Stimulated activated CD8-positive, alpha-beta memory T cell treated with anti-CD3 and anti-CD28 coated beads, Interleukin-7, amount 100 ng/mL, for 48 hours (primary cell): ENCODE results near the gene CD52.
"Not testable (repeated sequence)": the region's sequence is repeated elsewhere in the genome, so short reads cannot be mapped to it uniquely, and the experiment has no call there.

Experiments
- DNase-seq, 2 donors: peaks; one replicate each; pipeline ENCODE4 v3.0.0-alpha.2; 2020; ENCODE audit warnings: low read depth in 1 of 2; ENCODE audit errors: extremely low read depth in 1 of 2

The CD52 gene

DNA sequence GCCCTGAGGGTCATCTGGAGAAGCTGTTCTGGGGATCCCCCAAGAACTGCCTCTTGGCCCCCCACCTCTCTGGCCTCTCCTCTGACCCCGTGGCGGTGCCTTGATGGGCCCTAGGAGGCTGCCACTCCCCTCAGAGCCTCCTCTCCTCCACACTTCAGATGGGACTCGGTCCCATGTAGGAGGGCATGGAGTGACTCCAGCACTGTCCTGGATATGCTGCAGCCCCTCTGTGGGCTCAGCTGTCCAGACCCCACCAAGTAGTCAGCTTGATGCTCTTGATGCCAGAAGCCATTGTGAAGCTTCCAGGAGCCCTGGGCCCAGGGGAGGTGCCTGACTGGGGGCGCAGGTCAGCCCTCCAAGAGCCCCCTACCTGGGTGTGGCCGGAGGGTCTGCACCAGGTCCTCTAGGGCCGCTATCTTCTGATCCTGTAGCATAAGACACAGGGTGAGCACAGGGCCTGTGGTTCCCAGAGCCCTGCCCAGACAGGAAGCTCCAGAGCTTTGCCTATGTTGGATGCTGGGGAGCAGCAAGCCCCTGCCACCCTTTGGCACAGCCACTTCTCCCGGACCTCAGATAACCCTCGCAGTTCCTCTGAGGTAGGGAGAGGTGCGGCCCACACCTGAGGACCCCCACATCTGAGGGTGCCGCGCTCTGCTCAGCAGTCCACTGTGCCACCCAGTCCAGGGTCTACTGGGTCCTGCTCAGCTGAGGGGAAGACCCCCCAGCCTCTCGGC is 20.5 kb upstream of the CD52 start:
- DNase-seq = no peak

DNA sequence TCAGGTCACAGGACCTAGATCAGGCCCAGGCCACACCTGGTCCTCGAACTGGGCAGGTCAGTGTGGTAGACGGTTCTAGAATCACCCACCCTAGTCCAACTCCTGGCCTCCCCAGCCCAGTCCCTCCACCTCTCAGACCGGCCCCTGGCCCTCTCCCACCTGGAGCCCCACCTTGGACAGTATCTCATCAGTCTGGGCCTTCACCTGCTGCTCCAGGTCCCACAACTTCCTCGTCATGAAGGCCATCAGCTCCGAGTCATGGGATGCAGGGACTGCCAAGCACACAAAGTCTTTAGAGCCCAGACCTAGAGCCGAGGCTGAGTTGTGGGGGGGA is 20.0 kb upstream of the CD52 start:
- DNase-seq = no peak

DNA sequence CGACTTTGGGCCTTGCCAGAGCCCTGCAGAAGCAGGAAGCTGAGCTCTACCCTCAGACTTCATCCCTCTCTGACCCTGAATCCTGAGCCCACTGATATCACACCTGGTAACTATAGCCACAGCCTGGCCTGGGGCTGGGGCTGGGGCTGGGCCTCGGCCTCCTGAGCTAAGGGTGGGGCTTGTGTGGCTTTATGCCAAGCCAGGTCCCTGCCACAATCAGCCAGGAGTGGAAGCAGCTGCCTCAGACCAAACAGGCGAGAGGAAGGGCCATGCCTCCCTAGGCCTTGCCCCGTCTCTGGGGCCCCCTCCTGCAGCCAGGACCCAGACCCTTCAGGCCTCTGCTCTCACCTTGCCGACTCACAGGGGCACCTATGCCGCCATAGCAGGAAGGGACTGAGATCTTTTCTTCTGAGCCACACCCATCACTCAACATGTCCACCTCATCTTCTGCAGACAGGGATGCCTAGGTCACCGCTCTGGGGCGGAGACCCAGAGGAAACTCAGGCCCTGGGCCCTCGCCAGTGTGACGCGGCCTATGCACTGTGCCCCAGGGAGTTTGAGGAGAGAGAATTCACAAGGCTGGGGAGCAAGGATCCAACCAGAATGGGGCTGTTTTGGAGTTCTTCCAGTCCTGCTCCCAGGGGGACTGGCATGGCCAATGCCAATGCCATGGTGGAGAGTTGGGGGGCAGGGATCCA is 17.0 kb upstream of the CD52 start:
- no peak for DNase-seq

DNA sequence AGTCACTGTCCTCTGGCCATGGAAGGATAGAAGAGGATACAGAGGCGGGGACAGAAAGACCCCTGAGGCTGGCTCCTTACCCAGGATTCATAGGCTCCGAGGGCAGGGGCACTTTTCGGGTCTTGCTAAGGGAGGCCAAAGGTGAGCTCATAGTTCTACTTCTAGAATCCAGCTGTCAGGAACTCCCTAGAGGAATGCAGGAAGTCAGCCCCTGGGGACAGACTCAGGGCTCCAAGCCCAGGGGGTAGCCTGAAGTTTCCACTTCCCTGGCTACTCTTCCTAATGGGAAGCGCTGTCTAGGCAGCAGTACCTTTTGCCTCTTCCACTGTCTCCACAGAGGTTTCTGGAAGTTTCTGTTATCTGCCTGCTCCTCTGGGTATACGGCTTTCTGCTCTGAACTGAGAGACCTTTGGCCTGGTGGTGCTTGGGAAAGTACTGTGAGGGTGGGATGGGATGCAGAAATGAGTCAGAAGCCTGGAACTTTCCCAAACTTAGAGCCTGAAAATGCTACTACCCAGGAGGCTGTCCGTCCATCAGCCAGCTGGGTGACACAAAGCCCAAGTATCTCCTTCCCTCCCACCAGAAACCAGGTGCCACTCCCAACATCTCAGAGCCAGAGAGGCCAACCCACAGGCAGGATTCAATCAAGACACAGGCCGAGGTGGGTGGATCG is 14.9 kb upstream of the CD52 start:
- DNase-seq = no peak

DNA sequence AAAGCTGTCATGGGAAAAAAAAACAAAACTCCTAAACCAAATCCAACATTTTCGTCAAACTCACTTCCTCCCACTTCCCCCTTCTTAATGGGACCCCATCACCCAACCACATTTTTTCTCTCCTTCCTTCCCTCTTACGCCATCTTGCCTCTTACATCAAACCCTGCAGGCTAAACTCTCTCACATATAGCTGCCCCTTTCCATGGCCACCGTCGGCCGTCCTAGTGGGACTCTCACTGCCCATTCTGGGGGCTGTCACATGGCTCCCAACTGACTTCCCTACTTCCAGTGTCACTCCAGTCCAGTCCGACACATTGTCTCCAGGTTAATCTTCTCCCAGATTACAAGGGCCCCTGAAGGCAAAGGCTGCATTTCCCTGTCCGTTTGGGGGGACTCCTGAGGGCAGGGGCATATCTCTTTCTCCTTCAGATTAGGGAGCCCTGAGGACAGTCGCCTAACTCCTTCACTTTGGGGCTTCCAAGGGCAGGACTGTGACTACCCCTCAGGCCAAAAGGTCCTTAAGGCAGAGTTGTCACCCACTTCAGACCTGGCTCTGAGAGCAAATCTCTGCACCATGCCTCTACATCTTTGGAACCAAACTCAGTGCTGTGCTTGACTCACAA is 12.0 kb upstream of the CD52 start:
- DNase-seq = no peak

DNA sequence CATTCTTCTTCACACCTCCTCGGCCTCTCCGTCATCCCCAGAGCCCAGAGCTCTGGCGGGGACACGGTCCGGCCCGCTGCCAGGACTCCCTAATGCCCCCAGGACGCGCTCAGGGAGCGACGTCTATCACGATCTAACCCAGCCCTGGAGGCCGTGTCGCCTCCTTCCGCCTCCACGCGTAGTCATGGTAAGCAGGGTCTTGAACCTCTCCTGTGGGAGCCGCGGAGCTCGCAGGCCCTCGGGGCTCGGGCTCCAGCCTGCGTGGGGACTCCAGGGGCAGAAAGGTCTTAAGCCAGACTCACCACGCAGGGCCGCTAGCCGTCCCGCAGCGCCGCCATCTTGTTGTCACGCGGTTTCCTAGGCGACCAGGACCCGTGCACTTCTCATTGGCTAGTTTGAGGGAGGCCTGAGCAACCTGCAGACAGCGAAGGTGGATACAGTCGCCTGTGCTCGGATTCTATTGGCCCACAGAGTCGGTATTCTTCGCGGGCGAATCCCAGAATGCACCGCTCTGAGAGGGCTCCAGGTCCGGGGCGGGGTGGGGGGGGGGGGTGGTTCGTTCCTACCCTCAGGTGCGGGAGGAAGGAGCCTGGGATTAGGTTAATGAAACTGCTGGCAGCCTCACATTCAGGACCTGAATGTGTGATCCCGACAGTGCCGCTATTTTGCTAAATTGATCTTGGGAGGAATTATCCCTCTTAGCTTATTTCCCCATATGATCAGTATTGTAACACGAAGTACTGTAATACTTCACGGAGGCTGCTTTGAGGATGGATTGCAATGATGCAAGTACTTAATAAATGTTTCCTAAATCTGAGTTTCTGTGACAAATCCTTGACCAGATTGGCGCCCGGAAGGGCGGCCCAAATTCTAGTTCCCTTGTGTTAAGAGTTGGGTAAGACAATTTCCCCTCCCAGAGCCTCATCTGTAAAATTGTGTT is 11.2 kb upstream of the CD52 start, which contains the start of gene UBXN11:
TSS of gene UBXN11 (minus strand) at position 347 of the 940 bp plus-strand sequence. CDS start 3,753 bp downstream, outside the sequence.
- peak; percentile 80 to 93 for DNase-seq

DNA sequence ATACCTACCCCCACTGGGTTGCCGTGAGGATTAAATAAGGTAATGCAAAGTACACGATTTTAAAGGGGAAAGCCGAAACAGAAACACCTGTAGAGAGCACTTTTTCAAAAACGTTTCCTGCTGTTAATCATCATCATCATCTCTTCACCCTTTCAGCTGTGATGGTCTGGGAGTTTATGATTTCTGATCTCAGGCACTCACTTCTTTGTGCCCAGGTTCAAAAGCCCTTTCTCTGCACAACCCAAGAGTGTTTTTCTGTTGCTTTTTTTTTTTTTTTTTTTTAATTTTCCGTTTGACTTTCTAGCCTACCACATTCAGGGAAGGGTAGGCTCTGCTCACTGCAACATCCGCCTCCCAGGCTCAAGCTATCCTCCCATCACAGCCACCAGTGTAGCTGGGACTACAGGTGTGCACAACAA is 10.4 kb upstream of the CD52 start:
- no peak for DNase-seq

DNA sequence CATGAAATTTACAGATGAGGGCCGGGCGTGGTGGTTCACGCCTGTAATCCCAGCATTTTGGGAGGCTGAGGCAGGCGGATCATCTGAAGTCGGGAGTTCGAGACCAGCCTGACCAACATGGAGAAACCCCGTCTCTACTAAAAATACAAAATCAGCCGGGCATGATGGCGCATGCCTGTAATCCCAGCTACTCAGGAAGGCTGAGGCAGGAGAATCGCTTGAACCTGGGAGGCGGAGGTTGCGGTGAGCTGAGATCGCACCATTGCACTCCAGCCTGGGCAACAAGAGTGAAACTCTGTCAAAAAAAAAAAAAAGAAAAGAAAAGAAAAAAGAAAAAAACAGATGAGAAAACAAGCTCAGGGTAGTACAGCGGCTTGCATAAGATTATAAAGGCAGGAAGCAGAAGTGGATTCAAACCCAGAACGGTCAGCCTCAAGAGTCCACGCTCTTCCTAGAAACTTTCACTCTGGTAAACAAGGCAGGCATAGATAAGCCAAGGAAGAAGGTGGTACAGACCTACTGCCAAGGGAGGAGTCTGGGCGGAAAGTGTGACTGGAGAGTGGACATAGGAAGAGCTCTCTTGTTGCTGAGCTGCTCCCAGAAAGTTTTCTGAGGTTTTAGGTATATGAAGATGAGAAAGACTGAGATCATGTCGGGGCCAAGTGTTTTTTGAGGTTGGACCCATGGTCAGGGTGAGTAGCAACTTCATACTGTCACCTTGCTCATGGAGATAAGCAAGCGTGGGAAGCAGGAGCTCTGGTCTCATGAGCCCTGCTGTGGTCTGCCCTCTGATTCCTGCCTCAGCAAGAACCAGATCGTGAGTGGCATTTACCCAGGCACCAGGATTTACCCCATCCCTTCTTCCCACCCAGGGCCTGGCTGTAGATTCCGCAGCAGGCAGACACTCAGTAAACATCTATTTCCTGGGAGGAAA is 9.5 kb upstream of the CD52 start:
- not testable (repeated sequence) for DNase-seq

DNA sequence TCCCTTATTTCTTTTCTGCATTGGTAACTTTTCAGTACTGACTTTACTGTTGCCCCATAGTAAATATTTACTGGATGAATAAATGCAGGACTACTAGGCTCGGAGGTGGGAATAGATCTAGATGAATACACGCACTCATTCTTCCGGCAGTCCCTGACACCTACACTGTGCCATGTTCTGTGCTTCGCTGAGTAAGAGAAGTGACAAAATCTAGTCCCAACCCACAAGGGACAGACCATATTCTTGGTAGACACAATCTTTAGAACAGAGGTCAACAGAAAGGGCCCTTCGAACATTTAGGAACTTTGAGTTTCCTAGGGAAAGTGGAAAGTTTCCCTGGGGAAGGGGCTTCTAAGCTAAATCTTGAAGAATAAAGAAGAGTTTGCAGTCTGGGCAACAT is 3.3 kb upstream of the CD52 start:
- DNase-seq = no peak

DNA sequence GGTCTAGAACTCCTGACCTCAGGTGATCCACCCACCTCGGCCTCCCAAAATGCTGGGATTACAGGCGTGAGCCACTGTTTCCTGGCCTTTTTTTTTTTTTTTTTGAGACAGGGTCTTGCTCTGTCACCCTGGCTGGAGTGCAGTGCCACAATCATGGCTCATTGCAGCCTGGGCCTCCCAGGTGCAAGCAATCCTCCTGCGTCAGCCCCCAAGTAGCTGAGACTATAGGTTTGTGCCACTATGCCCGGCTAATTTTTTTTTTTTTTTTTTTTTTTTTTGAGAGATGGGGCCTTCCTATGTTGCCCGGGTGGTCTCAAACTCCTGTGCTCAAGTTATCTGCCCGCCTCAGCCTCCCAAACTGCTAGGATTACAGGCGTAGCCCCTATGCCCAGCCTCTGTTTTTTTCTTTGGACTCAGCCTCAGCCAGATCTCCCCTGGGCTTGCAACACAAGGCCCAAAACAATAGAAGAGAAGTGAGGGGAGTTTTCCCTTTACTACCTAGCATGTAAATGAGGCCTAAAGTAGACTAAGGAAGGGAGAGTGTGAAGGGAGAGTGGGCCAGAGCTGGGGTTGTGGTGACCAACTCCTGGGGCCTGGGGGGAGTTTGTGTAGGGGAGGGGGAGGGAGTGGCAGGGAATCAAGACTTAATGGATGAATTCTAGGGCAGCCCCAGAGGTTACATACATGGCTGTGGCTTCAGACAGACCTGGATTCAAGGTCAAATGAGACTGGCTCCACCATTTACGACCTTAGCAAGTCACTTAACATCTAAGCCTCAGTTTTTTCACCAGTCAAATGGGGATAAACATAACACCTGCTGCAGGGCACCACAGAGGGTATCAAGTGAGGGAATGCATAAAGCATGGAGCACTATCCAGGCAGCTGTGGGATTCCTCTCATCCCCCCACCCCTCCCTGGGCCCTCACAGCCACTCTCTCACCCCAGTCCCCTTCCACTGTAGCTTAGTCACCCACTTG is 1.6 kb upstream of the CD52 start:
- DNase-seq = no peak

DNA sequence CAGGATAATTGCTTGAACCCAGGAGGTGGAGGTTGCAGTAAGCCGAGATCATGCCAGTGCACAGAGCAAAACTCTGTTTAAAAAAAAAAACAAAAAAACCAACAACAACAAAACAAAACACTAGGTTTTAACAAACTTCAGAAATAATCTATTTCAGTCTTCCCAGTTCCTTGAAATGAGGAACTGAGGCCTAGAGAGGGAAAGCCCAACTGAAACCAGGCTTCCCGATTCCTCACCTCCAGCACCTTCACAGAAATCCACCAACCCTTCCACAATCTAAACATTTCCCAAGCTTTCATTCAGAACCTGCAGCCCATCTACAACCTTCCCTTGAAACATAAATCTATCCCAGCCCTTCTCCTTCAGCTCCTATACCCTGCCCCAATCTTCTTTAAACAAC is 612 bp upstream of the CD52 start:
- no peak for DNase-seq

DNA sequence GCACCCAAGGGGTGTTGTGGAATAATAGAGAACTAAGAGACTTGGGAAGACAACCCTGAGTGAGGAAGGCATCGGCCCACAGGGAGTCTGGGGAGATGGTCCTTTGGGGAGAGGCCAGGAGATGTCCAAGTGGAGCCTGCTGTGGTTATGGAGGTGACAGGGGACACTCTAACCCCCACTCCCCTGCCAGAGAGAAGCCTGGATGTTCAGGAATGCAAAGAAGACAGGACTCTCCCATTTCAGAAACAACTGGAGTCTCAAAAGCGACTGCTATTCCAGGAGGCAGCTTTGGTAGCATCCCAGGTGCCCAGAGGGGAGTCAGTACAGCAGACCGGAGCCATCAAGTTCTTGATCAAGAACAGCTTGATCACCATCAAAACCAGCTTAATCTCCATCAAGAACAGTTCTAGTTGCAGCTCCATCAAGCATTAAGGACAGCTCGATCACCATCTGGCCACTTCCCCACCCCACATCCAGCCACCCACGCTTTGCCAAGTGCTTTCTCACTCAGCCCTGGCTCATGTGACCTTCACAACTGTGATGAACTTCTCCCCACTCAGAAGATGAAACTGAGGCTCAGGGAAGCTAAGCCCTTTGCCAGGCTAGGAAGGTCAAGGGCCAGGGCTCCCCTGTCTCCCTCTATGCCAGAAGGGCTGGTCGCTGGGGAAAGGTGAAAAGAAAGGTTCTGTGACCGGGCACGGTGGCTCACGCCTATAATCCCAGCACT is 743 bp downstream of the CD52 start:
- peak in 1 of 2 donors; percentile 62 for DNase-seq

DNA sequence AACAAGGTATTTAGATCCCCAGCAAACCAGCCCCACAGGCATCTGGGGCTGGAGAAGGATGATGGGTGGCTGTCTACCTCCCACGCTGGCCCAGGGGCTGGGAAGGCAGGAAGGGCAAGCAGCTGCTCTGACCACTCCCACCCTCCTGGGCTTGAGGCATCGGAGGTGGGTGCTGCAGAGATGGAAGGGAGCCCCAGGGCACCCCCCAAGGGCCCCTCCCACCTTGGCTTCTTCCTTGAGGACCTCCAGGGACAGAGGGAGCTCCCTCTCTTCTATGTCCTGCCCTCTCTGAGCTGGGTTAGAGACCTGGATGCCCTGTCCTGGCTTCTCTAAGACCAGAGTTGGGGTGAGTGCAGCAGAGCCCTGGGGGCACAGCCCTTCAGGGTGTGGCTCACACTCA is 3.1 kb downstream of the CD52 start:
- DNase-seq = no peak

DNA sequence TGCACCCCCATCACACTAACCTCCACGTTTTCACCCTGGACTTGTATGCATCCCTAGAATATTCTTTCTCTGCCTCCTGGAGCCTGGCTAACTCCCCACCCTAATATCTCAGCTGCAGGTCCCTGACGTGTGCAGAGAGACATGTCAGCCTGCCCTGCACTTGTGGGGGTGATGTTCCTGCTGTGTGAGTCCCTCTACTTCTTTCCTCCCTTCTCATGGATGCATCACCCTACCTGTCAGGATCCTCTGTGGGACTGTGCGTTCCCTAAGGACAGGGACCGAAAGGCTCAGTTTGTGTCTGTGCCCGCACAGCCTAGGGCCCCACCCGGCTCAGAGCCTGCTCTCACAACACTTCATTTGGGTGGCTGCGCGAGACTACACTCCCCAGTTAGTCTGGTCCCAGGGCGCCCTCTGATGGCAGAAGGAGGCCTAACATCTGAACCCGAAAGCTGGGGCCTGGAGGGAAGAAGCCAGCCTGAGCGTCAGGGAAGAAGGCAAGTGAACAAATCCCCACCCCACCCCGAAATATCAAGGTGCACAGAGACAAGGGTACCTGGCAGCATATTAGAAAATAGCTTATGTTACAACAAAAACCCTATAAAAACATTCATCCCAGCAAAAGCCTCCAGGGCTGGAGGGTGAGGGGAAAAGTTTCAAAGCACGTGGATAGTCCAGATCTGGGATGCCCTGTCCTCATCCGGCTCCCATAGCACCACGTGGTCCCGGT is 3.7 kb downstream of the CD52 start:
- DNase-seq = peak; percentile 76 to 90

DNA sequence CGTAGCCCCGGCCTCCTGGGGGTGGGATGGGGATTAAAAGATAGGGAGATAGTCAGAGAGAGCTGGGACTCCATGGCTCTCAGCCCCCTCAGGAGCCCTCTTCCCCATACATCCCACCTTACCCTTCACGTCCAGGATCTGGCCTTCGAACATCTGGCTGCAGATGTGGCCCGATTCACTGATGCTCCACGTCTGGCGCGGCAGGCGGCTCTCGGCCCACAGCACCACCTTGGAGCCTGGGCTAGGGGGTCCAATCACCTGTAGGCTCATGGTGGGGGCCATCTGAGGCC is 4.2 kb downstream of the CD52 start:
- no peak for DNase-seq

DNA sequence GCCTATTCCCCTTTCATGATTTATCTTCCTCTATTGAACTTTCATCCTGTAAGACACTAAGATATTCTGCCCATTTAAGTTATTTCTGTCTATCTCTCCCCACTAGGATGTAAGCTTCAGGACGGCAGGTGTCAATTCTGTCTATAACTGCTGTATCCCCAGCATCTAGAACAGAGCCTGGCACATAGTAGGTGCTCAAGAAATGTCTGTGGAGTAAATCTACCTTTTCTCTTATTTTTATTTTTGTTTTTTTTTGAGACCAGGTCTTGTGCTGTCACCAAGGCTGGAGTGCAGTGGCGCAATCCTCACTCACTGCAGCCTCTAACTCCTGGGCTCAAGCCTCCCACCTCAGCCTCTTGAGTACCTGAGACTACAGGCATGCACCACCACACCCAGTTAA is 5.6 kb downstream of the CD52 start:
- no peak for DNase-seq

DNA sequence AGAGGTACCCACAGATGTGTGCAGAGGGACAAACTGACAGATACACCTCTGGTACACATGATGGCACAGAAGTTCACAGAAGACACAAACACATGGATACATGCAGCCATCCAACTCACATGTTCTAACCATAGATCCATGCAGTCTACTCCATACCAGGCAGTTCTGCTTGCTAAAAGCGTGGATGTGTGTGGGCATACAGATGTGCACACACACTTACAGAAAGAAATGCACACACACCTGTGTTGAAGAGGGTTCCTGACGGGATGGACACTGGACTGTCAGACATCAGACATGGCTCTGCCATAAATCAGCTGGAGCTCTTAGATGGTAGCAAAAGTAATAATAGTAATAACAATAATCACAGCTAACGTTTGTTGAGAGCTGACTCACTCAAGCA is 6.8 kb downstream of the CD52 start:
- no peak for DNase-seq
